OCI-LY7 (cell line): ENCODE data around the gene PACS2. TPM values are rescaled to one million over a fixed set of nuclear protein-coding genes. Genes with fewer than 3 reads are reported as not detected.
"Not testable (repeated sequence)": the region's sequence is repeated elsewhere in the genome, so short reads cannot be mapped to it uniquely, and the experiment has no call there.

ENCODE experiments used
- BruUV-seq: library from RNA; stranded (reverse); fragments of 400-500 nt; replicated peaks from 2 replicates; lab custom pipeline; 2021; lab: Mats Ljungman, UMichigan
- CTCF ChIA-PET: fragments of 300-600 bp; sonication (Branson Sonifier 250); formaldehyde crosslinking; loops from one replicate; lab custom pipeline; 2022; ENCODE audit warnings: antibody characterized with exemption; ENCODE audit not compliant: unreplicated experiment; lab: Charles Lee
- POLR2A ChIA-PET: fragments of 300-600 bp; sonication (Branson Sonifier 250); formaldehyde crosslinking; loops from one replicate; lab custom pipeline; 2022; ENCODE audit warnings: antibody characterized with exemption; lab: Charles Lee
- DNase-seq: peaks from one replicate; pipeline ENCODE4 v3.0.0-alpha.2; 2015; ENCODE audit warnings: low spot score
- H2AFZ ChIP-seq: fragments of 200-600 bp; sonication (generic), shearing (Covaris generic); 2 replicates; pipeline ENCODE4 v1.6.1; 2014; ENCODE audit warnings: mild to moderate bottlenecking, antibody characterized with exemption, low read length, moderate library complexity
- H3K27ac ChIP-seq: fragments of 200-600 bp; sonication (generic); 2 replicates; pipeline ENCODE4 v1.5.1; 2014; ENCODE audit warnings: mixed run types, low read depth, mild to moderate bottlenecking, moderate library complexity, low read length, inconsistent platforms; ENCODE audit not compliant: poor library complexity, severe bottlenecking
- H3K36me3 ChIP-seq: fragments of 200-600 bp; sonication (generic); 2 replicates; pipeline ENCODE4 v1.6.1; 2014; ENCODE audit warnings: mild to moderate bottlenecking, antibody characterized with exemption, low read length, moderate library complexity, mixed read lengths; ENCODE audit not compliant: insufficient read depth
- H3K4me1 ChIP-seq: fragments of 200-600 bp; sonication (generic); 2 replicates; pipeline ENCODE4 v1.5.1; 2014; ENCODE audit warnings: mild to moderate bottlenecking, low read length; ENCODE audit not compliant: insufficient read depth, poor library complexity, severe bottlenecking
- H3K4me2 ChIP-seq: fragments of 200-600 bp; sonication (generic); 2 replicates; pipeline ENCODE4 v1.6.1; 2014; ENCODE audit warnings: mild to moderate bottlenecking, low read length
- H3K4me3 ChIP-seq: fragments of 200-600 bp; sonication (generic); 2 replicates; pipeline ENCODE4 v1.5.1; 2014; ENCODE audit warnings: mild to moderate bottlenecking, low read depth, low read length; ENCODE audit not compliant: poor library complexity, severe bottlenecking
- H3K79me2 ChIP-seq: fragments of 200-600 bp; sonication (generic); 2 replicates; pipeline ENCODE4 v1.6.1; 2016; ENCODE audit warnings: low read depth, mild to moderate bottlenecking, low read length, moderate library complexity, mixed read lengths; ENCODE audit not compliant: insufficient read depth
- H3K9me2 ChIP-seq: fragments of 200-600 bp; sonication (generic); 2 replicates; pipeline ENCODE4 v1.6.1; 2016; ENCODE audit warnings: mild to moderate bottlenecking, low read length, mixed read lengths; ENCODE audit not compliant: insufficient read depth
- H3K9me3 ChIP-seq: fragments of 200-600 bp; sonication (generic); 2 replicates; pipeline ENCODE4 v1.6.1; 2014; ENCODE audit warnings: mild to moderate bottlenecking, mixed run types, low read length, mixed read lengths
- H4K20me1 ChIP-seq: fragments of 200-600 bp; sonication (generic); 2 replicates; pipeline ENCODE4 v1.6.1; 2014; ENCODE audit warnings: mild to moderate bottlenecking, antibody characterized with exemption, low read length, moderate library complexity, mixed read lengths; ENCODE audit not compliant: insufficient read depth
- CTCF ChIP-seq: fragments of 200-600 bp; sonication (generic); conservative IDR thresholded peaks from 2 replicates; pipeline ENCODE4 v1.5.1; 2014; ENCODE audit warnings: mild to moderate bottlenecking, antibody characterized with exemption, low read length, moderate library complexity, mixed read lengths
- EZH2phosphoT487 ChIP-seq: fragments of 200-600 bp; sonication (generic); IDR thresholded peaks from 2 replicates; pipeline ENCODE4 v1.6.1; 2018; ENCODE audit warnings: low read depth, borderline replicate concordance, mild to moderate bottlenecking, mixed run types, antibody characterized with exemption, low read length, moderate library complexity, mixed read lengths
- intact Hi-C: fragments of 100-400 bp; cut with micrococcal nuclease; formaldehyde crosslinking; loops from one replicate; pipeline ENCODE4 v1.10.0; 2022; ENCODE audit not compliant: unreplicated experiment
- total RNA-seq, 2 experiments: library from RNA; depleted of rRNA in 1 of 2; stranded (reverse); fragments of >200 nt in 1 of 2; shearing (Covaris generic) in 1 of 2; gene quantifications; 2 replicates each; pipeline ENCODE4 v1.2.3, GENCODE V29; 2014 to 2022

Gene PACS2
- total RNA-seq, 2 experiments from 2014 or later = 45.4 to 46.9 TPM

GRCh38 chr14:105326891-105327694, 12.5 kb downstream of the PACS2 start:
- intact Hi-C loops = no loop called here
- ChIA-PET CTCF (no interaction called here), POLR2A (no interaction called here)
- H3K4me2 ChIP-seq = no peak overlapping the region
- no peaks in the 10 kb centered on the region for H3K9me2 ChIP-seq
- no peak overlapping the region for H3K4me3 ChIP-seq
- H3K79me2 ChIP-seq = no peaks in the 10 kb centered on the region
- no peaks in the 10 kb centered on the region for H3K9me3 ChIP-seq
- BruUV-seq = no TSS peak
- H3K27ac ChIP-seq = no peak overlapping the region
- H4K20me1 ChIP-seq = peaks cover 5% of the 10 kb centered on the region; the same call in 1 of the 2 replicates
- DNase-seq = no peak
- H2AFZ ChIP-seq = no peak overlapping the region
- H3K4me1 ChIP-seq = no peaks in the 10 kb centered on the region
- H3K36me3 ChIP-seq = no peaks in the 10 kb centered on the region
- TF ChIP-seq EZH2phosphoT487 (no peak), CTCF (no peak)

GRCh38 chr14:105327695-105328045, 13.1 kb downstream of the PACS2 start:
- POLR2A ChIA-PET, H3K4me2 ChIP-seq, CTCF ChIA-PET, H3K79me2 ChIP-seq, H3K4me3 ChIP-seq, BruUV-seq, H3K9me2 ChIP-seq, H2AFZ ChIP-seq, H4K20me1 ChIP-seq, DNase-seq, H3K9me3 ChIP-seq, H3K4me1 ChIP-seq, H3K36me3 ChIP-seq, H3K27ac ChIP-seq, intact Hi-C loops: not testable (repeated sequence)

- Histone ChIP-seq H3K4me1 (no peaks in the 10 kb centered on the region), H3K9me2 (no peaks in the 10 kb centered on the region), H2AFZ (no peak overlapping the region), H3K4me3 (no peak overlapping the region), H3K36me3 (no peaks in the 10 kb centered on the region), H3K79me2 (no peaks in the 10 kb centered on the region), H3K4me2 (no peak overlapping the region), H3K27ac (no peak overlapping the region), H4K20me1 (peaks cover 5% of the 10 kb centered on the region; the same call in 1 of the 2 replicates), H3K9me3 (no peaks in the 10 kb centered on the region)
- intact Hi-C loops = no loop called here
- ChIA-PET CTCF (no interaction called here), POLR2A (no interaction called here)
- DNase-seq = no peak
- BruUV-seq = no TSS peak
- TF ChIP-seq EZH2phosphoT487 (no peak), CTCF (no peak)
Observed at GRCh38 chr14:105328070-105328677, 13.6 kb downstream of the PACS2 start.
